Measurements from ENCODE around the gene ZNF599. TPM values are rescaled to one million over a fixed set of nuclear protein-coding genes. Genes with fewer than 3 reads are reported as not detected.

The ZNF599 gene
- total and polyA plus RNA-seq, 7 donors: 1.6 to 5.6 (median 2.6) TPM

DNA sequence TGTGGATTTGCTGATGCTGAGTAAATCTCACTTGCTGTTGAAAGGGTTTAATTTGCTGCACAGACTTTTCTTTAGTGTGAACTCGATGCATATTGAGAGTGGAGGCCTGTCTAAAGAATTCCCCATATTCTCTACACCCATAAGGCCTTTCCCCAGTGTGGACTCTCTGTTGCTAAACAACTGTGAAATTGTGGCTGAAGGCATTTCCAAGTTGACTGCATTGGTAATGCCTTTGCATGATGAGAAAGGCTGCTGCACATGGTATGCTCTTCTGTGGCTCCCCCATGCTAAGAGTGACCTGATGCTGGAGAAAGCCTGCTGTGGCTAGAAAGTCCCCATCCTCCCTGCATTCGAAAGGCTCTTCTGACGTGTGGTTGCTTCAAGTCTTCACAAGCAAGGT lies 6.6 kb upstream of the ZNF599 start:
- DNase-seq: no peak
- H3K27me3 ChIP-seq (ENCODE audit: insufficient read depth in 3 of 3, low read length in 2 of 3): peaks cover 0 to 3% (median 0%) of the 10 kb centered on the region in 3 donors
- intact Hi-C loops (cut with DNase I): no loop called here
- H3K36me3 ChIP-seq (ENCODE audit: insufficient read depth in 1 of 2, low read depth in 1 of 2): no peaks in the 10 kb centered on the region
- H3K9me3 ChIP-seq: no peaks in the 10 kb centered on the region
- no peak overlapping the region for H3K4me3 ChIP-seq
- whole genome bisulfite sequencing, 3 donors: 61 to 69% (median 68%) methylated on average over 3 of the region's 3 CpGs
- TF ChIP-seq, protein P1, sequence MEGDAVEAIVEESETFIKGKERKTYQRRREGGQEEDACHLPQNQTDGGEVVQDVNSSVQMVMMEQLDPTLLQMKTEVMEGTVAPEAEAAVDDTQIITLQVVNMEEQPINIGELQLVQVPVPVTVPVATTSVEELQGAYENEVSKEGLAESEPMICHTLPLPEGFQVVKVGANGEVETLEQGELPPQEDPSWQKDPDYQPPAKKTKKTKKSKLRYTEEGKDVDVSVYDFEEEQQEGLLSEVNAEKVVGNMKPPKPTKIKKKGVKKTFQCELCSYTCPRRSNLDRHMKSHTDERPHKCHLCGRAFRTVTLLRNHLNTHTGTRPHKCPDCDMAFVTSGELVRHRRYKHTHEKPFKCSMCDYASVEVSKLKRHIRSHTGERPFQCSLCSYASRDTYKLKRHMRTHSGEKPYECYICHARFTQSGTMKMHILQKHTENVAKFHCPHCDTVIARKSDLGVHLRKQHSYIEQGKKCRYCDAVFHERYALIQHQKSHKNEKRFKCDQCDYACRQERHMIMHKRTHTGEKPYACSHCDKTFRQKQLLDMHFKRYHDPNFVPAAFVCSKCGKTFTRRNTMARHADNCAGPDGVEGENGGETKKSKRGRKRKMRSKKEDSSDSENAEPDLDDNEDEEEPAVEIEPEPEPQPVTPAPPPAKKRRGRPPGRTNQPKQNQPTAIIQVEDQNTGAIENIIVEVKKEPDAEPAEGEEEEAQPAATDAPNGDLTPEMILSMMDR (IDR thresholded peaks at IDR 0.05): no peak
- no peak for ATAC-seq
- H3K4me1 ChIP-seq: no peaks in the 10 kb centered on the region
- no peak overlapping the region for H3K27ac ChIP-seq

DNA sequence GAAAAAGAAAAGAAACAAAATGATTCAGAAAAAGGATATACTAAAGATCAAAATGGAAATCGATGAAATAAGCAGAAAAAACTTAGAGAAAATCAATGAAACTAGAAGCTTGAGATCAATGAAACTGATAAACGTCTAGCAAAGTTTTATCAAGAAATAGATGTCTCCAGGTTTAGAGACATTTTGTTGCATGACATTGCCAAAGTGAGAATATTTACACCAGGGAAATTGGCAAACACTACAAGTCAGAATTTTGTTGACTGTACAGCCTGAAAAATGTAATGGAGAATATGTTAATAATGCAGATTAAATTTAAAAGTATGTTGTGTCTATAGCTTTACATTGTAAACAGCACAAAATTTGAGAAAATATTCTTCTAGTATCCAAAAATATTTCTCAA lies 5.3 kb upstream of the ZNF599 start:
- H3K9me3 ChIP-seq: no peaks in the 10 kb centered on the region
- DNase-seq (no peak), ATAC-seq (no peak)
- H3K27me3 ChIP-seq (ENCODE audit: insufficient read depth in 3 of 3, low read length in 2 of 3): peaks cover 0 to 2% (median 0%) of the 10 kb centered on the region in 3 donors
- no peaks in the 10 kb centered on the region for H3K36me3 ChIP-seq (ENCODE audit: insufficient read depth in 1 of 2, low read depth in 1 of 2)
- no peak overlapping the region for H3K4me3 ChIP-seq
- no peak overlapping the region for H3K27ac ChIP-seq
- intact Hi-C loops (cut with DNase I): no loop called here
- 66 to 76% (median 72%) methylated on average over 2 of the region's 2 CpGs for WGBS, 3 donors
- TF ChIP-seq, protein P1 (IDR thresholded peaks at IDR 0.05): no peak
- no peaks in the 10 kb centered on the region for H3K4me1 ChIP-seq

DNA sequence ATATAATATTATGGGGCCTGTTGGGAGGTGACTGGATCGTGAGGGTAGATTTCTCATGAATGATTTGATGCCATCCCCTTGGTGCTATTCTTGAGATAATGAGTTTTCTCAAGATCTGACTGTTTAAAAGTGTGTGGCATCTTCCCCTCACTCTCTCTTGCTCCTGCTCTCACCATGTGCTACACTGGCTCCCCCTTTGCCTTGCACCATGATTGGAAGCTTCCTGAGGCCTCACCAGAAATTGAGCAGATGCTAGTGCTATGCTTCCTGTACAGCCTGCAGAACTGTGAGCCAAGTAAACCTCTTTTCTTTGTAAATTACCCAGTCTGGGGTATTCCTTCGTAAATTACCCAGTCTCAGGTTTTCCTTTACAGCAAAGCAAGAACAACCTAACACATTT lies 1.8 kb upstream of the ZNF599 start:
- TF ChIP-seq, protein P1 (IDR thresholded peaks at IDR 0.05): no peak
- Histone ChIP-seq H3K9me3 (no peaks in the 10 kb centered on the region), H3K27ac (no peak overlapping the region), H3K4me3 (no peak overlapping the region), H3K4me1 (peaks cover 7% of the 10 kb centered on the region), H3K27me3 (ENCODE audit: insufficient read depth in 3 of 3, low read length in 2 of 3) (peaks cover 0 to 2% (median 0%) of the 10 kb centered on the region in 3 donors), H3K36me3 (ENCODE audit: insufficient read depth in 1 of 2, low read depth in 1 of 2) (peaks cover 0 to 3% of the 10 kb centered on the region in 2 donors)
- ATAC-seq: no peak
- intact Hi-C loops (cut with DNase I): loop anchor here in 1 of 2 donors (5.0 kb wide), 1 partner anchor 43 kb away; the partner anchor contains the start of gene ZNF181
- DNase-seq: no peak
- WGBS, 3 donors: 58 to 68% (median 63%) methylated on average over 2 of the region's 2 CpGs

DNA sequence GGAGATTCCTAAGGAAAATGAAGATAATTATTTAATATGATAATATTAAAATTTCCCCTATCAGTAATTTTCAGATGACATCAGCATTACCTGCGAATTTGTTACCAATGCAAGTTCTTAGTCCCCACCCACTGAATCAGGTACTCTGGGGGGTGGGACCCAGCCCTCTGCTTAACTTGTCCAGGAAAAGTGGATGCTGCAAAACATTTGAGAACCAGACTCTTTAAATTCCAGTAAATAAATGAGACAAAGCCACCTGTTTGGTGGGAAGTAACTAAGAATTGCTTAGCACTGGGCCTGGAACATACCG lies 495 bp upstream of the ZNF599 start:
- TF ChIP-seq, protein P1 (IDR thresholded peaks at IDR 0.05): no peak
- Histone ChIP-seq H3K36me3 (ENCODE audit: insufficient read depth in 1 of 2, low read depth in 1 of 2) (peaks cover 0 to 16% of the 10 kb centered on the region in 2 donors), H3K9me3 (no peaks in the 10 kb centered on the region), H3K4me1 (peaks cover 7% of the 10 kb centered on the region), H3K27me3 (ENCODE audit: insufficient read depth in 3 of 3, low read length in 2 of 3) (peaks cover 0 to 2% (median 0%) of the 10 kb centered on the region in 3 donors), H3K4me3 (peak overlapping the region; percentile 83), H3K27ac (no peak overlapping the region)
- ATAC-seq (no peak), DNase-seq (no peak)
- intact Hi-C loops (cut with DNase I): loop anchor here in 1 of 2 donors (5.0 kb wide), 1 partner anchor 41 kb away; the partner anchor contains the start of gene ZNF181
- WGBS, 3 donors: 67 to 72% (median 68%) methylated on average over 2 of the region's 2 CpGs

DNA sequence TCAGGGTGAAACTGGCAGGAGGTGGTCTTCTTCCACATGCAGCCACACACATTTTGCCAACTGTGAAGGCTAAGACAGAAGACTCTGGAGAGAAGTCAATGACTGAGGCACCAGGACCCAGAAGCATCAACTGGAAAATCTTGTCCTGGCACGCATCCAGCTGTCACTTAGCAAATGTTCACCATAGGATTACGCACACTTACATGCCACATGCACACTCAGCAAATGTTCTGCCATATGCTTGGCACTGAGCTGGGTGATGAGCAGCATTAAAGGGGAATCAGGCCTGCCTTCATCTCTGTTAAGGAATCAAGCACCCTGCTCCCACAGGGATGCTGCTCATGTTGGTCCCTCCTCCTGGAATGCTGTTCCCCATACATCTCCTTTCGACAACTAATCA lies 5.1 kb downstream of the ZNF599 start:
- DNase-seq (no peak), ATAC-seq (no peak)
- peaks cover 15% of the 10 kb centered on the region for H3K9me3 ChIP-seq
- peaks cover 21 to 72% of the 10 kb centered on the region in 2 donors for H3K36me3 ChIP-seq (ENCODE audit: insufficient read depth in 1 of 2, low read depth in 1 of 2)
- TF ChIP-seq, protein P1 (IDR thresholded peaks at IDR 0.05): no peak
- H3K4me3 ChIP-seq: no peak overlapping the region
- 91 to 95% (median 92%) methylated on average over 3 of the region's 3 CpGs for WGBS, 3 donors
- no peak overlapping the region for H3K27ac ChIP-seq
- peaks cover 7% of the 10 kb centered on the region for H3K4me1 ChIP-seq
- intact Hi-C loops (cut with DNase I): no loop called here
- H3K27me3 ChIP-seq (ENCODE audit: insufficient read depth in 3 of 3, low read length in 2 of 3): no peaks in the 10 kb centered on the region

Measured in psoas muscle (tissue), 8 donors.